Measurements from ENCODE around the gene NOL6. TPM values are rescaled to one million over a fixed set of nuclear protein-coding genes. Genes with fewer than 3 reads are reported as not detected.
"Not testable (repeated sequence)": the region's sequence is repeated elsewhere in the genome, so short reads cannot be mapped to it uniquely, and the experiment has no call there.

NOL6 gene
- 29.7 and 34.5 TPM in 2 replicates for total RNA-seq (2014; rRNA removed; shearing (Covaris generic))
- 48.4 and 61.2 TPM in 2 replicates for polyA plus RNA-seq (2015; cell fraction: cytosol; rRNA removed)
- 104 and 105 TPM in 2 replicates for polyA plus RNA-seq (2015; cell fraction: nucleus; rRNA removed)

GRCh38 chr9:33473643-33474352 is at the start of gene NOL6:
Gene NOL6 (minus strand): TSS chr9:33473924. CDS start chr9:33473842, 82 bp downstream.
- in situ Hi-C loops (cut with HindIII; ENCODE audit: low pct_unique_long_range_greater_than_20kb, low sequenced_read_pairs): no loop called here
- DNase-seq (ENCODE audit: low read depth, low spot score): peak; percentile 99

GRCh38 chr9:33521861-33522260 is 48.1 kb upstream of the NOL6 start:
- DNase-seq (ENCODE audit: low read depth, low spot score); in situ Hi-C loops (cut with HindIII; ENCODE audit: low pct_unique_long_range_greater_than_20kb, low sequenced_read_pairs): not testable (repeated sequence)

- peak; percentile 10 for DNase-seq (ENCODE audit: low read depth, low spot score)
- in situ Hi-C loops (cut with HindIII; ENCODE audit: low pct_unique_long_range_greater_than_20kb, low sequenced_read_pairs): not testable (repeated sequence)
Measured at GRCh38 chr9:33517934-33518577, 44.3 kb upstream of the NOL6 start.

GRCh38 chr9:33517373-33517772 is 43.6 kb upstream of the NOL6 start:
- in situ Hi-C loops (cut with HindIII; ENCODE audit: low pct_unique_long_range_greater_than_20kb, low sequenced_read_pairs): no loop called here
- DNase-seq (ENCODE audit: low read depth, low spot score): peak; percentile 65

- in situ Hi-C loops (cut with HindIII; ENCODE audit: low pct_unique_long_range_greater_than_20kb, low sequenced_read_pairs): not testable (repeated sequence)
Measured at GRCh38 chr9:33516397-33516796, 42.7 kb upstream of the NOL6 start.

GRCh38 chr9:33515342-33515995 is 41.7 kb upstream of the NOL6 start:
- in situ Hi-C loops (cut with HindIII; ENCODE audit: low pct_unique_long_range_greater_than_20kb, low sequenced_read_pairs); DNase-seq (ENCODE audit: low read depth, low spot score): not testable (repeated sequence)

More at GRCh38 chr9:33516397-33516796, 42.7 kb upstream of the NOL6 start:
- DNase-seq (ENCODE audit: low read depth, low spot score): not testable (repeated sequence)

- peak; percentile 84 for DNase-seq (ENCODE audit: low read depth, low spot score)
- in situ Hi-C loops (cut with HindIII; ENCODE audit: low pct_unique_long_range_greater_than_20kb, low sequenced_read_pairs): not testable (repeated sequence)
Measured at GRCh38 chr9:33512535-33512934, 38.8 kb upstream of the NOL6 start.

- DNase-seq (ENCODE audit: low read depth, low spot score); in situ Hi-C loops (cut with HindIII; ENCODE audit: low pct_unique_long_range_greater_than_20kb, low sequenced_read_pairs): not testable (repeated sequence)
Measured at GRCh38 chr9:33511184-33511517, 37.4 kb upstream of the NOL6 start.

- in situ Hi-C loops (cut with HindIII; ENCODE audit: low pct_unique_long_range_greater_than_20kb, low sequenced_read_pairs): no loop called here
- DNase-seq (ENCODE audit: low read depth, low spot score): peak; percentile 50
Measured at GRCh38 chr9:33510262-33511183, 36.8 kb upstream of the NOL6 start.

GRCh38 chr9:33506626-33507370 is 33.1 kb upstream of the NOL6 start:
- DNase-seq (ENCODE audit: low read depth, low spot score): peak; percentile 86
- in situ Hi-C loops (cut with HindIII; ENCODE audit: low pct_unique_long_range_greater_than_20kb, low sequenced_read_pairs): no loop called here

- in situ Hi-C loops (cut with HindIII; ENCODE audit: low pct_unique_long_range_greater_than_20kb, low sequenced_read_pairs): no loop called here
- peak; percentile 13 for DNase-seq (ENCODE audit: low read depth, low spot score)
Measured at GRCh38 chr9:33498387-33498786, 24.7 kb upstream of the NOL6 start.

GRCh38 chr9:33493819-33494218 is 20.1 kb upstream of the NOL6 start:
- in situ Hi-C loops (cut with HindIII; ENCODE audit: low pct_unique_long_range_greater_than_20kb, low sequenced_read_pairs): not testable (repeated sequence)

GRCh38 chr9:33489066-33489465 is 15.3 kb upstream of the NOL6 start:
- in situ Hi-C loops (cut with HindIII; ENCODE audit: low pct_unique_long_range_greater_than_20kb, low sequenced_read_pairs): no loop called here
- DNase-seq (ENCODE audit: low read depth, low spot score): no peak

More at GRCh38 chr9:33493819-33494218, 20.1 kb upstream of the NOL6 start:
- not testable (repeated sequence) for DNase-seq (ENCODE audit: low read depth, low spot score)

GRCh38 chr9:33485312-33485711 is 11.6 kb upstream of the NOL6 start:
- DNase-seq (ENCODE audit: low read depth, low spot score); in situ Hi-C loops (cut with HindIII; ENCODE audit: low pct_unique_long_range_greater_than_20kb, low sequenced_read_pairs): not testable (repeated sequence)

- no peak for DNase-seq (ENCODE audit: low read depth, low spot score)
- in situ Hi-C loops (cut with HindIII; ENCODE audit: low pct_unique_long_range_greater_than_20kb, low sequenced_read_pairs): no loop called here
Measured at GRCh38 chr9:33480976-33481375, 7.3 kb upstream of the NOL6 start.

- in situ Hi-C loops (cut with HindIII; ENCODE audit: low pct_unique_long_range_greater_than_20kb, low sequenced_read_pairs): no loop called here
- no peak for DNase-seq (ENCODE audit: low read depth, low spot score)
Measured at GRCh38 chr9:33480106-33480505, 6.4 kb upstream of the NOL6 start.

GRCh38 chr9:33476503-33476902 is 2.8 kb upstream of the NOL6 start:
- no peak for DNase-seq (ENCODE audit: low read depth, low spot score)
- in situ Hi-C loops (cut with HindIII; ENCODE audit: low pct_unique_long_range_greater_than_20kb, low sequenced_read_pairs): no loop called here
